NT2/D1 (cell line): ENCODE measurements around the gene AKAP9.

Experiments used
- SUZ12 ChIP-seq: IDR thresholded peaks from 2 replicates; pipeline ENCODE4 v1.6.1; 2011; ENCODE audit not compliant: insufficient read length, insufficient read depth; ENCODE audit errors: extremely low read depth
- YY1 ChIP-seq: IDR thresholded peaks from 2 replicates; pipeline ENCODE4 v1.6.1; 2011; ENCODE audit not compliant: insufficient read length, insufficient read depth
- ZNF274 ChIP-seq: IDR thresholded peaks from 2 replicates; pipeline ENCODE4 v1.6.1; 2011; ENCODE audit warnings: mild to moderate bottlenecking, low read depth, low read length

- TF ChIP-seq ZNF274 (no peak), SUZ12 (no peak), YY1 (no peak)
Observed at GRCh38 chr7:92025260-92025659, 84.6 kb downstream of the AKAP9 start.
